Type B pancreatic cell (in vitro differentiated cells): ENCODE results near the gene MIP. TPM values are rescaled to one million over a fixed set of nuclear protein-coding genes. Genes with fewer than 3 reads are reported as not detected.

Experiments used
- DNase-seq: peaks from one replicate; pipeline ENCODE4 v3.0.0; 2021; ENCODE audit warnings: mixed read lengths; ENCODE audit not compliant: unreplicated experiment; ENCODE audit errors: extremely low spot score
- H3K27ac Mint-ChIP-seq: 2 replicates; pipeline ENCODE4 v1.8.0; 2021; ENCODE audit warnings: mild to moderate bottlenecking, mixed read lengths
- H3K27me3 Mint-ChIP-seq: 2 replicates; pipeline ENCODE4 v1.8.0; 2021; ENCODE audit warnings: mixed read lengths
- H3K36me3 Mint-ChIP-seq: 2 replicates; pipeline ENCODE4 v1.8.0; 2021; ENCODE audit warnings: mixed read lengths
- H3K4me1 Mint-ChIP-seq: one replicate; pipeline ENCODE4 v1.8.0; 2021; ENCODE audit warnings: mixed read lengths; ENCODE audit not compliant: unreplicated experiment
- H3K4me3 Mint-ChIP-seq: 2 replicates; pipeline ENCODE4 v1.8.0; 2021; ENCODE audit warnings: mild to moderate bottlenecking, mixed read lengths
- H3K9me3 Mint-ChIP-seq: 2 replicates; pipeline ENCODE4 v1.8.0; 2021; ENCODE audit warnings: mixed read lengths
- total RNA-seq: library from RNA; stranded (reverse); gene quantifications from 2 replicates; pipeline ENCODE4 v1.2.1, GENCODE V29; 2021; ENCODE audit warnings: low replicate concordance
- TF ChIP-seq, protein P1 (sequence below): fragments of 200-600 bp; sonication (generic); conservative IDR thresholded peaks from 2 replicates; pipeline ENCODE4 v1.5.0; 2021; ENCODE audit warnings: antibody characterized with exemption, mild to moderate bottlenecking

Gene MIP
- total RNA-seq, 1 donor from 2014 or later: not detected

- TF ChIP-seq, protein P1, sequence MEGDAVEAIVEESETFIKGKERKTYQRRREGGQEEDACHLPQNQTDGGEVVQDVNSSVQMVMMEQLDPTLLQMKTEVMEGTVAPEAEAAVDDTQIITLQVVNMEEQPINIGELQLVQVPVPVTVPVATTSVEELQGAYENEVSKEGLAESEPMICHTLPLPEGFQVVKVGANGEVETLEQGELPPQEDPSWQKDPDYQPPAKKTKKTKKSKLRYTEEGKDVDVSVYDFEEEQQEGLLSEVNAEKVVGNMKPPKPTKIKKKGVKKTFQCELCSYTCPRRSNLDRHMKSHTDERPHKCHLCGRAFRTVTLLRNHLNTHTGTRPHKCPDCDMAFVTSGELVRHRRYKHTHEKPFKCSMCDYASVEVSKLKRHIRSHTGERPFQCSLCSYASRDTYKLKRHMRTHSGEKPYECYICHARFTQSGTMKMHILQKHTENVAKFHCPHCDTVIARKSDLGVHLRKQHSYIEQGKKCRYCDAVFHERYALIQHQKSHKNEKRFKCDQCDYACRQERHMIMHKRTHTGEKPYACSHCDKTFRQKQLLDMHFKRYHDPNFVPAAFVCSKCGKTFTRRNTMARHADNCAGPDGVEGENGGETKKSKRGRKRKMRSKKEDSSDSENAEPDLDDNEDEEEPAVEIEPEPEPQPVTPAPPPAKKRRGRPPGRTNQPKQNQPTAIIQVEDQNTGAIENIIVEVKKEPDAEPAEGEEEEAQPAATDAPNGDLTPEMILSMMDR: no peak
- Mint-ChIP-seq H3K4me3 (no peak overlapping the region), H3K36me3 (peaks cover 5% of the 10 kb centered on the region), H3K27ac (no peak overlapping the region), H3K4me1 (peaks cover 7% of the 10 kb centered on the region), H3K27me3 (no peaks in the 10 kb centered on the region), H3K9me3 (no peaks in the 10 kb centered on the region)
- no peak for DNase-seq
Measured at GRCh38 chr12:56434828-56435227, 19.6 kb downstream of the MIP start.

- Mint-ChIP-seq H3K9me3 (no peaks in the 10 kb centered on the region), H3K36me3 (peaks cover 13% of the 10 kb centered on the region), H3K4me1 (no peaks in the 10 kb centered on the region), H3K27me3 (no peaks in the 10 kb centered on the region), H3K27ac (no peak overlapping the region), H3K4me3 (no peak overlapping the region)
- DNase-seq: no peak
- TF ChIP-seq, protein P1: no peak
Measured at GRCh38 chr12:56431850-56432249, 22.6 kb downstream of the MIP start.

GRCh38 chr12:56431288-56431687 lies 23.2 kb downstream of the MIP start:
- Mint-ChIP-seq H3K4me3 (no peak overlapping the region), H3K9me3 (no peaks in the 10 kb centered on the region), H3K27me3 (no peaks in the 10 kb centered on the region), H3K4me1 (no peaks in the 10 kb centered on the region), H3K27ac (no peak overlapping the region), H3K36me3 (peaks cover 13% of the 10 kb centered on the region)
- TF ChIP-seq, protein P1: no peak
- no peak for DNase-seq

DNA sequence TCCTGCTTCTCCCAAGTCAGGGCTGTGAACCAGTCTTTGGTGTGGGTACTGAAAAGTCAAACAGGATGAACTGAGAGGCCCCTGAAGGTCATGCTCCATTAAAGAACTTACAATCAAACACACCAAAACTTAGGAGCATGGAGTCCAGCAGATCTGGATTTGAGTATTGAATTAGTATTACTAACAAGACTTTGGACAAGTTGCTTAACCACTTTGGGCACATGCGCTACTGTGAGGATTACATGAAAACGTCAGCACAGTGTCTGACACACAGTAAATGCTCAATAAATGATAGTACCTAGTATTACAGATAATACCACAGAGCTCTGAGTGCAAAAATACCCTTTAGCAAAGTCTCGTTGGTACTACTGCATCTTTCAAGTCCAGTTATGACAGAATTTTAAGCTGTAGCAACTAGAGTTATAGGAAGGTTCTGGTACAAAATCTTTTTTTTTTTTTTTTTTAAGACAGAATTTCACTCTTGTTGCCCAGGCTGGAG lies 28.5 kb downstream of the MIP start:
- Mint-ChIP-seq H3K27me3 (no peaks in the 10 kb centered on the region), H3K9me3 (no peaks in the 10 kb centered on the region), H3K4me1 (no peaks in the 10 kb centered on the region), H3K27ac (no peak overlapping the region), H3K4me3 (no peak overlapping the region), H3K36me3 (peaks cover 14% of the 10 kb centered on the region)
- TF ChIP-seq, protein P1: no peak
- DNase-seq: no peak

DNA sequence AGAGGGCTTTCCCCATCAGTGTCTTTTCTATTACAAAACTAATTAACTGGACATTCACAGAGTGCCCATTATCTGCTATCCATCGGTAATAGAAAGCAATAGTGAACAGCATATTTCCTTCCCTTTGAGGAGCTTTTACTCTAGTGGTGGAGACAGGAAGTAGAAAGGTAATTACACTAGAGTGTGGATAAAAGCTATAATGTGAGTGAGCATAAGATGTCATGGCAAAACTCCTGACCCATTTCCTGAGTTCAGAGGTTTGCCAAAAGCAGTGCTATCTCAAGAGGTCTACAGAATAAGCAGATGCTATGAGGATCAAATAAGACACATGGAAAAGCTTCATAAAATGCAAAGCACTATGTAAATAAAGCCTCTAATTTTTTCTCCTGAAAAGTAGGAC lies 29.3 kb downstream of the MIP start:
- Mint-ChIP-seq H3K27me3 (no peaks in the 10 kb centered on the region), H3K36me3 (peaks cover 16% of the 10 kb centered on the region), H3K27ac (no peak overlapping the region)

More for the DNA sequence above, 29.3 kb downstream of the MIP start:
- Mint-ChIP-seq H3K4me1 (no peaks in the 10 kb centered on the region), H3K4me3 (no peak overlapping the region), H3K9me3 (no peaks in the 10 kb centered on the region)
- TF ChIP-seq, protein P1: no peak
- no peak for DNase-seq
